ENCODE data around the gene DNASE1L3.
A peak's percentile ranks its signal among the peaks of the same experiment; 100 is the strongest.
"Not testable (repeated sequence)": the region's sequence is repeated elsewhere in the genome, so short reads cannot be mapped to it uniquely, and the experiment has no call there.

The DNASE1L3 gene, protein sequence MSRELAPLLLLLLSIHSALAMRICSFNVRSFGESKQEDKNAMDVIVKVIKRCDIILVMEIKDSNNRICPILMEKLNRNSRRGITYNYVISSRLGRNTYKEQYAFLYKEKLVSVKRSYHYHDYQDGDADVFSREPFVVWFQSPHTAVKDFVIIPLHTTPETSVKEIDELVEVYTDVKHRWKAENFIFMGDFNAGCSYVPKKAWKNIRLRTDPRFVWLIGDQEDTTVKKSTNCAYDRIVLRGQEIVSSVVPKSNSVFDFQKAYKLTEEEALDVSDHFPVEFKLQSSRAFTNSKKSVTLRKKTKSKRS

DNA sequence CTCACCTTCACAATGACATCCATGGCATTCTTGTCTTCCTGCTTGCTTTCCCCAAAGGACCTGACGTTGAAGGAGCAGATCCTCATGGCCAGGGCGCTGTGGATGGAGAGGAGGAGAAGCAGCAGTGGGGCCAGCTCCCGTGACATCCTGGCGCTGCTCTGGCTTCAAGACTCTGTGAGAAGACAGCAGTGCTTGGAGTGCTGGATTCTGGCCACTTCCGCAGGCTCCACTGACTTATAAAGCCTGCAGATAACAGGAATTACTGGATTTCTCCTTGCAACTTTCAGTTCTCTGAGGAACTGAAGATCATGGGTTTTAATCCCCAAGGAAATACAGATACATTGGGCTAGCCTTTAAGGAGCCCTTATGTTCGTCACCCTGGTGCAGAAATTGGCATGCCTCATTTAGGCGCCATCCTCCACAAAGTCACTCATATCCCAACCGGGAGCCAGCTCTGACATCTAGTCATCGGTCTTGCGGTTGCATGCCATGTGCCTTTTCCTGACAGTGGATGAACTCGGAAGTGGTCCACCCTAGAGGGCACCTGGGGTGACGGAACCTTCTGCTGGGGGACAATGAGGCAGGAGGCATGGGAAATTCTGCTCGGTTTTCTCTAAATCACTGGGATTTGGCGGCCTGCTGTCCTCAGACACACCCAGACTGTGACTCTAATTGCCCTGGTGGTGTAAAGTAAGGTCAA lies at the start of gene DNASE1L3:
DNASE1L3 (minus strand) TSS at position 212 of the 700 bp plus-strand sequence; CDS start at position 146, 66 bp downstream.
- DNase-seq = no peak

DNA sequence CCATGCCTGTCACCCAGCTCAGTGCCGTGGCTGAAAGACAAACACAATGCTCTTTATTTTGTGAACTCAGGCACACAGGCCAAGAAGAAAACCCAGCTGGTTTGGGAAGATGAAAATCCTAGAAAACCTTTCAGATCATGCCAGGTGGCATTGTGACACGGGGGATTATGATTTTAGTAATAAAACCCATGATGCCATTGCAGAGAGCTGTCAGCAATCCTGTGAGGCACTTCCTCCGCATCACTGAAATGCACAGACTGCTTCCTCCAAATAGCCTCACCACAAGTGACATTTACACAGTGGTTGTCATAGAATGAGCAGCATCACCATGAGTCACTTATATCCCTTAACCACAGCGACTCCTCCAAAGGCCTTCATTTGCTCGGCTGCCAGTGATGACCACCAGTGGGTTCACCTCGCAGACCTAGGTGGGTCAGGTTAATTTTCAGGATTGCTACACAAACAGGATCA lies 49.5 kb upstream of the DNASE1L3 start:
- DNase-seq = no peak

DNA sequence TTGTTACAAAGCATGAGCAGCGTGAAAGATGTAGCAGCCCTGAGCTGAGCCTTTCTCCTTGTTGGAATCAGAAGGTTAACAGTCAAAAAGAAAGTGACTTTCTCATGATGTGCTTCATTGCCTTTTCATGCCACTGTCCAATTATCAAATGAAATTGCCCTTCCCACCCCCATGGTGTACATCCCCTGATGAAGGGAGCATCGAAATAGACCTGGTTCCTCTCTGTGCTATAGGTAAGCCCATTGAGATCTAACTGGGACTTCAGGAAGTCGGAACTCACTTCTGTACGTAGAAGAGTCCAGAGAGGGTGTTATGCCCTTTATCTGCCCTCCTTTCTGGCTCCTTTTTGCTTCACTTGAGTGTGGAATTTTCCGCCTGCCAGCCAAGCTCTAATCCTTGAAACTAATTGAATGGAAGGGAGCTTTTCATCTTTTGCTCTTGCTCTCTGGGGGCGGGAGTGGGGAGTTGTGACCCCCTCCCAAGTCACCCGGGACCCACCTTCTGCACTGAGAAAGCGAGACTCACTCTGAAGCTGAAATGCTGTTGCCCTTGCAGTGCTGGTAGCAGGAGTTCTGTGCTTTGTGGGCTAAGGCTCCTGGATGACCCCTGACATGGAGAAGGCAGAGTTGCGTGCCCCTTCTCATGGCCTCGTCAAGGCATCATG lies 47.8 kb upstream of the DNASE1L3 start:
- no peak for DNase-seq

DNA sequence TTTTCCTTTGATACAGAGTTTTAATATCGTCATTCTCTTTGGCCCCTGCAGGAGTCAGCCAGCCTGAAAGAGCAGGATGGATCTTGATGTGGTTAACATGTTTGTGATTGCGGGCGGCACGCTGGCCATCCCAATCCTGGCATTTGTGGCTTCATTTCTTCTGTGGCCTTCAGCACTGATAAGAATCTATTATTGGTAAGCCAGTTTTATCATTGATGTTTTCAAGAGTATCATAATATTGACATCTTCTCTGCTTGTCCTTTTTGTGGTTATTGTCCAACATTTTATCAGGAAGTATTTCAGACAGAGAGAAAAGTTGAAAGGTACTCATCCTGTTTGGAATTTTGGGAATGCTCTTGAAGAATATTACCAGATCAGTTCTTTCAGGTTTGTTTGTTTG lies 45.7 kb upstream of the DNASE1L3 start:
- DNase-seq = no peak

DNA sequence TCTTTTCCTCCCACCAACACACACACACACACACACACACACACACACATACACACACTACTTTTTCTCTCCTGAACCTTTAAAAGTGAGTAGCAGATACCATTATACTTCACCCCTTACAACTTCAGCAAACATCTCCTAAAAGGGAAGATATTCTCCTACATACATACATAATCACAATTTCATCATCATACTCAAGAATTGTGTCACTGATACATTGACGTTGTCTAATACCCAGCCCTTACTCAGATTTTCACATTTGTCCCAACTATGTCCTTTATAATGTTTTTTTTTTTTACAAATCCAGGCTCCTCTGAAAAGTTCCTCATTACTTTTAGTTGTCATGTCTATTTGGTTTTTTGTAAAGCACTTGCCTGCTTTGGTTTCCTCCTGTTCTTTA lies 45.3 kb upstream of the DNASE1L3 start:
- no peak for DNase-seq

DNA sequence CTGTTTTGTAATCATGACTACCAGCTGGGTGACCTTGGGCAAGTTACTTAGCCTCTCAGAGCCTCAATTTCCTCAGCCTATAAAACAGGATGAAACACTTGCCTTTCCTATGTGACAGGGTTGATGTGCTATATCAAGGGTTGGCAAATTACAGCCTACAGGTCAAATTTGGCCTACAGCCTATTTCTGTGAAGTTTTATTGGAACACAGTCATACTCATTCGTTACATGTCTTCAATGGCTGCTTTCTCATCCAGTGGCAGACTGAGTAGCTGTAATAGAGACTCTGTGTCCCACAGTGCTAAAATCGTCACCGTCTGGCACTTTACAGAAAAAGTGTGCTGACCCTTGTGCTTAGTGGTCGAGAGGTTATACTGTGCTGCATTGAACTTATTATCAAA lies 43.4 kb upstream of the DNASE1L3 start:
- DNase-seq = no peak

DNA sequence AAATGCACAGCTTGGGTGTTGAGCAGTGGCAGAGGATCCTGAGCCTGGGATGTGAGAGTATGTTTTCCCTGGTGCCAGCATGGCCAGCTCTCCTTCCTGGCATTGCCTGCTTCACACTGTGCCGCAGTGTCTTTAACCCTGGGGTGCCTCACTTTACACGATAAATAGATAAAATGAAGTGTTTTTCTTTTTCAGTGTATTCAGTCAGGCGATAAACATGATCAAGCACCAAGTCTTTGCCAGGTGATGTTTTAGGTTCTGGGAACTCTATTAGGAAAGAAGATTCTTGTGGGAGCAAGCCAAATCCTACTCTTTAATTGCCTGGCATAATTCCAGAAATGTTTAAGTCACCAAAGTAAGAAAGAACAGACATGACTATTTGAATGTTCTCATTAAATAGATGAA lies 40.9 kb upstream of the DNASE1L3 start:
- no peak for DNase-seq

DNA sequence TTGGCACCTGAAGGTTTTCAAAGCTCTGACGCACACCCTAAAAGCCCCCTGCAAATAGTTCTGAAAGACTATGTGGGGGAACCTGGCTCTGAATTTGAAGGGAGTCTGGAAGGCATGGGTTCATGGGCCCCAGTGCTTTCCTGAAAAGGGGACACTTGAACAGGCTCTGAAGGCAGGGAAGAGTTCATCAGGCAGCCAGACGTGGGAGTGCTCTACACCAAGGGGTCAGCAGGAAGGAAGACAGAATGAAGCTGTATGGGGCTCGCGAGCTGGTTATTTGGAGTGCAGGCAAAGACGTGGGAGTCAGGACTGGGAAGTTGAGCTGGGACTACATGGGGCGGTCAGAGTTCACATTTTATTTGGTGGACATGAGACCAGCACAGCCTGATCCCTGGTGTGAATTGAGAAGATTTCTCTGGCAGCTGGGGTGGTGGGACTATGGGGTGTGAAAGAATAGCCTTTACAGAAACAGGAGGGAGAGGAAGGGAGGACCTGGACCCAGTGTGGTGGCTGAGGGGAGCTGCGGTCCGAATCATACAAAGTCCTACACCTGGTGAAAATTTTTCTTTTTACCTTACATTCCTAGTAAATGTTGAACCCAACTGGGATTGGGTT lies 39.4 kb upstream of the DNASE1L3 start:
- no peak for DNase-seq

DNA sequence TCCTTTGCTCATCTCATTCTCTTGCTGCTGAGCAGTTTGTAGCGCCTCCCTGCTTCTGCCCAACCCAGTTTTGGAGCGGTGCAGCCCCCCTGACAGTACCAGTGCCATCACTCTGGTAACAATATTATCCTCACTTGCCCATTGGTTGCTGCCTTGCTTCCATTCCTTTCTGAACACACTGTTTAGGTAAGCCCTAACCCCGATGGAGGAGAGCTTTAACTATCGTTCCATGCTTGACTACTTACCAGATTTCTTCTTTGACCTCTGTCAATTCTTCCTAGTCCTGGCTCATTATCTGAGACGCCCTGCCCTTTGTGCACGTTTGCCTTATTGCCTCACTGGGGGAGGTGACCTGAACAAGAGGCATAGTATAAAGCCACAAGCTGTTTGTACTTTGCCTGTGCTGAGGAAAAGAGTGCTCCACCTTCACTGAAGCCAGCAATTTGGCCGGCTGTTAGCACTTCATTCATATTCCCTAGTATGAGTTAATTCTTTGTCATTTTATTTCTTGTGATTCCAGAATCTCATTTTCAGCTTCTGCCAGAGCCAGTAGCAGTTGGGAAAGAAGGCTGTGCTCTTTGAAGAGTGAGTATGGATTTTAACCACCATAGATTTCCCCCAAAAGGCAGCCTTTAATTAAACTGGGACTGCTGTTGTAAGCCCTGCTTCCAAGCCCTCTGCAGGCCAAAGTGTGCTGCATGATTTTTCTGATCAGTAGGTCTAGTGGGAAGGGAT lies 38.8 kb upstream of the DNASE1L3 start:
- DNase-seq = no peak

DNA sequence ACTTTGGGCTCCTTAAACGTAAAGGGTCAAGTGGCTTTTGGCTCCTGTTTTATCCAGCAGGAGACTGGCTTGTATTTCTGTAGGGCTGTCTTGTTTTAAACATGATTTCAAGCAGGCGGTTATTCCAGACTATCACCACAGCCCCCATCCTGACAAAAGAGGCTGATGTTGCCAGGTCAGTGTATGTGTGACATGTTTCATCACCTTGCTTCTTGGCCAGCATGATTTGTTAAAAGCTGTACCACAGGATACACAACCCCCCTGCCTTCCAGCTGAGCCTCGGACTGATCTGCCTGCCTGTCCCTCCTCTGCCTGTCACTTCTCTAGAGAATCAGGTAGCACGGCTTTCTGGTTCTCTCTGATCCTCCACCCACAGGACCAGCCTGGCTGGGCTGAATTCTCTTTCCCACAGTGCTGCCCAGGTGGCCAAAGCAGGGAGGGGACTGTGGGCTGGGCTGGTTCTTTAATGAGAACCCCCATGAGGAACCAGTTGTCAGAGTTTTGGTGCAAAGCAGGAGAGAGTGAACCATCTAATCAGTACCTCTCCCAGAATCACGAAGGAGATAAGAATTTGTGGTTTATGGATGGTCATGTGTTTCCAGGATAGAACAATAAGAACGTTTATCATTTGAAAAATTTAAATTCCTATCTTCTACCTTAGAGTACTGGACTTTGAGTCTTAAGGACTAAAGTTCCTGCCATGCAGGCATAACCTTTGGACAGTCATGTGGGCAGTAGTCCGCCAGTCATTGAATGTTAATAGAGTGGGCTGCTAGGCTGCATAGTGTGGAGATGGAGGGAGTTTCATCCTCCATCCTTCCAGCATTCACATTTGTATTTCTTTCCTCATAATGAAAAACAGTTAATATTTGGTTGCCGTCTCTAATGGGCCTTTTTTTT lies 35.6 kb upstream of the DNASE1L3 start:
- DNase-seq = no peak

DNA sequence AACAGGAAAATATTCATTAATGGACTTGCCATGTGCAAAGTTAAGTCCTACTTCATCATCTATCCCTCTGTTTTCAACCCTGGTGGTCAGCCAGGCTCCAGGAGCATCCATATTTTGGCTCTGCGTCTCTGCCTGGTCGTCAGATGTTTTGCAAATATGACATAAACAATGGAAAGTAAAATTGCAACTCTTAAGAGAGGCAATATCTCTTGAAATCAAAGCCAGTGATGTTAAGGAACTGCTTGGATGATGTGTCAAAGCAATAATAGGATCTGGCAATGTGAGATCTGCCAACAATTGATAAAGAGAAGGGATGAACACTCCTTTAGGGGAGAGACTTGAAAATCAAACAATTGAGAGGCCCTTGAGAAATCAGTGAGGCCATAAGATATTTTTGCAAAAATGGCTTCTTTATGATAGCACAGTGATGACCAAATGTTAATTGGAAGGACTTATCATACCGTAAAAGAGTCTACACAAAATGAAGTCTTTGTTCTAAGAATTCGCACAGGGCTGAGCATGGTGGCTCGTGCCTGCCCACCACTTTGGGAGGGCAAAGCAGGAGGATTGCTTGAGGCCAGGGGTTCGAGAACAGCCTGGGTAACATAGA lies 33.3 kb upstream of the DNASE1L3 start:
- DNase-seq = no peak

DNA sequence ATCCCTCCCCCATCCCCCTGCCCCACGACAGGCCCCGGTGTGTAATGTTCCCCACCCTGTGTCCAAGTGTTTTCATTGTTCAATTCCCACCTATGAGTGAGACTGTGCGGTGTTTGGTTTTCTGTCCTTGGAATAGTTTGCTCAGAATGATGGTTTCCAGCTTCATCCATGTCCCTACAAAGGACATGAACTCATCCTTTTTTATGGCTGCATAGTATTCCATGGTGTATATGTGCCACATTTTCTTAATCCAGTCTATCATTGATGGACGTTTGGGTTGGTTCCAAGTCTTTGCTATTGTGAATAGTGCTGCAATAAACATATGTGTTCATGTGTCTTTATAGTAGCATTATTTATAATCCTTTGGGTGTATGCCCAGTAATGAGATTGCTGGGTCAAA lies 32.1 kb upstream of the DNASE1L3 start:
- DNase-seq = not testable (repeated sequence)

DNA sequence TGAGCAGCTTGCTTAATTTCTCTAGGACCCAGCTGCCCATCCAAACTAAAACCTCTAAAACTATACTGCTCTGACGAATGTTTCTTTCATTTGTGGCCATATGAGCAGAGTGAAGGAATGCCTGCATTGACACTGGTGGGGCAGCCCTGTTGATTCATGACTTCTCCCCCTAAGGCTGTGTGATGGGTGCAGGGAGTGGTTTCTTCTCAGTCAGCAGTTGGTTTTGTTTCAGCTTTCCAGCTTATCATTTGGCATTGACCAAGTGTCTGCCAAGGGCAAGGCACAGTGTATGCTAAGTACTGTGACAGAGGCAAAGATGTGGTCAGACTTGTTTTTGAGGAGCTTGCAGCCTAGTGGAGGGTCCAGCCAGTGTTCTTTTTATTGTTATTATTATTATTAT lies 31.6 kb upstream of the DNASE1L3 start:
- DNase-seq = no peak

DNA sequence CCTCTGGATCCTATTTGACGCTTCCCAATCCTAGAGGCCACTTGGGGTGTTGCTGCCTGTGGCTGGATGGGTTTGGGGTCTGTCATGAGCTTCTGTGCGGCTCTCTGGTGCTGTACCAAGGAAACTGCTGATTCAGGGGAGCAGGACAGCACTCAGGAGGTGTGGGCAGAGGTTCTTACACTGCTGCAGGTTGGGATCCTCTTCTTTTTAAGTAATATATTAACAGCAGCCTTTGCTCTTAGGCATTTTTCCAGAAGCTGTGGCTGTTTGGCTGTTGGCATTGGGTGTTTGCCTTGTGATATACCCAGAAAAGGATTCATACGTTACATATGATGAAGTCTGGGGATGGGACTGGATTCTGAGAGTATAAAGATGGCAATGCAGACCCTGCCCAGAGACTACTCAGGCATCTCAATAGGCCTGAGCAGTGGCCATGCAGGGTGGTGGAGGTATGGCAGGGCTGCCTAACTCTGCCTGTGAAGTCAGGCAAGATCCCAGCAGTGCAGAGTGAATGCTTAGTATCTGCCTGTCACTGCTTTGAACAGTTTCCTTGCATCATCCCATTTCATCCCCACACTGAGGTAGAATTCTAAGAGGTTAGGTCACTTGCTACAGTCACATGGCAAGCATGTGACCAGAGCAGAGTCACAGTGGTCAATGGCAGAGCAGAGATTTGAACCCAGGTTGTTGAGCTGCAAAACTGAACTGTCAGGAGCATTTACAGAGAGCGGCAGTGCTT lies 30.7 kb upstream of the DNASE1L3 start:
- no peak for DNase-seq

DNA sequence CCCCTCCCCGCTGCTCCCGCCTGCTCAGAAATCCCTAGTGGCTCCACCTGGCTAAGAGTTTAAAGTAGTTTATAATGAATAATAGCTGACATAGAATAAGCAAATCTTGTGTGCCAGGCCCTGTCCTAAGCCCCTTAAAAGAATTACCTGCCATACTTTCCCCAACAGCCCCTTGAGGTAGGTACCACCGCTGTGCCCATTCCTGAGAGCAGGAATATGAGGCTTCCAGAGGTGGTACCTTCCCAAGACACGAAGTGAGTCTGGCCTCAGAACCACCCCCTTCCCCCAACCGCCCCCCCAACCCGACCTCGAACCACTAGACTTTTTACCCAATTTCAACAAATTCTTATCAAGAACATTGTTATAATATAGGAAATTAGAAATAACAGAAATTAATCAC lies 28.1 kb upstream of the DNASE1L3 start:
- DNase-seq = no peak

DNA sequence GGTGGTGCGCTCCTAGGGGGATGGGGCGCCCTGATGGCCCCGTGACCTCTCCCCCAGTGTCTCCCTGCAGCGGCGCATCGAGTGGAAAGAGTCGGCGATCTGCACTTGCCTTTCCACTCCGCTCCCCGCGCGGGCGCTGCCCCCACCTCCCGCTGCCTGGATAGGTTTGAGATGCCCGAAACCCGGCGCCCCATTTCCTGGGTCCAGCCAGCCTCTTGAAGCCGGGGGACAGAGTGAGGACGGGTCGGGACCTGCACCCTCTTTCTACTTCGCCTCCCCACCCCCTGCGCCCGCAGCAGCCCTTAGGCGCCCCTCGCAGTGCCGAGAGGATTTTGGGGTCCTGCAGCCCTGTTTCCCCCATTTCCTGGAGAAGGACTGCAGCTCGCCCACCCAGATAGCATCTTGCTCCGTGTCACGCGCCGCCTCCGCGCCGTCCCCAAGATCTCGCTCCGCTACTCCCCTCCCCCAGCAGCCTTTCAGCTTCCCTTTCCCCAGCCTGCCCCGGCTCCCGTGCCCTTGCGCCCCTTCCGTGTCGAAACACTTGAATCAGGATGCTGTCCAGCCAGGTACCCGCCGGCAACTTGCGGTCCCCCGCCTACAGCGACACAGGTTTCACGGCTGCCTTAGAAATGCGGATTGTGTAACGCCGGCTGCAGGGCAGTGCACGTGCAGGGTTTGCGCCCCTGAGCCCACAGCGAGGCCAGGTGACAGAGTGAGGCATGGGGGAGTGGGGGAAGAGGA lies 27.3 kb upstream of the DNASE1L3 start:
- peak; percentile 45 to 60 for DNase-seq

DNA sequence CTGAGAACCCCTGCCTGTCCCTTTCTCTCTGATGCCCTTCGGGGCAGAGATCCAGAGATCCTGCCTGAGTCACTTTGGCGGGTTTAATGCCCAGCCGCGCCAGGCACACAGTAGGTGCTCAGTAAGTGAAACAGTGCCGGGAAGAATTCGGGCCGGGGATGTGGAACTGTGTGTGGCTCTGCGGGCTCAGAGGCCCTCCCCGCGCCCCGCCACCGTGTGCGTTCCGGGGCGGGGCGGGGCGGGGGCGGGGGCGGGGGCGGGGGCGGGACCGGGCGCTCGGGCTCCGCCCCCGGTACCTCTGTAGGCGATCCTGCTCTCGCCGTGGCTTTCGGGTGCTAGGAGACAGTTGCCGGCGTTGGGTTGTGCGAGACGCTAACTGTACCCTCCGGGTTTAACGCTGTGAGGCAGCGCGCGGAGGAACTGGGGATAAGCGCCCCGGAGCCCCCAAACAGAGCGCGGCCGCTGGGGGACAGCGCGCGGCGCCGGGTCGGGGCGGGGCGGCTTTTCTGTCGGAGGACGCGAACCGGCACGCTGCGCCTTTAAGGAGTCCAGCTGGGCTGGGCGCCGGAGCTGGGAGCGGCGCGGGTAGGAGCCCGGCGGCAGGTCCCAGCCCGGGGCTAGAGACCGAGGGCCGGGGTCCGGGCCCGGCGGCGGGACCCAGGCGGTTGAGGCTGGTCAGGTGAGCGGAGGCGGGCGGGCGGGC lies 26.6 kb upstream of the DNASE1L3 start, which contains the start of gene ABHD6:
ABHD6 (plus strand) TSS at position 555 of the 703 bp plus-strand sequence. CDS start 18,795 bp downstream, outside the sequence.
- peak; percentile 85 for DNase-seq

DNA sequence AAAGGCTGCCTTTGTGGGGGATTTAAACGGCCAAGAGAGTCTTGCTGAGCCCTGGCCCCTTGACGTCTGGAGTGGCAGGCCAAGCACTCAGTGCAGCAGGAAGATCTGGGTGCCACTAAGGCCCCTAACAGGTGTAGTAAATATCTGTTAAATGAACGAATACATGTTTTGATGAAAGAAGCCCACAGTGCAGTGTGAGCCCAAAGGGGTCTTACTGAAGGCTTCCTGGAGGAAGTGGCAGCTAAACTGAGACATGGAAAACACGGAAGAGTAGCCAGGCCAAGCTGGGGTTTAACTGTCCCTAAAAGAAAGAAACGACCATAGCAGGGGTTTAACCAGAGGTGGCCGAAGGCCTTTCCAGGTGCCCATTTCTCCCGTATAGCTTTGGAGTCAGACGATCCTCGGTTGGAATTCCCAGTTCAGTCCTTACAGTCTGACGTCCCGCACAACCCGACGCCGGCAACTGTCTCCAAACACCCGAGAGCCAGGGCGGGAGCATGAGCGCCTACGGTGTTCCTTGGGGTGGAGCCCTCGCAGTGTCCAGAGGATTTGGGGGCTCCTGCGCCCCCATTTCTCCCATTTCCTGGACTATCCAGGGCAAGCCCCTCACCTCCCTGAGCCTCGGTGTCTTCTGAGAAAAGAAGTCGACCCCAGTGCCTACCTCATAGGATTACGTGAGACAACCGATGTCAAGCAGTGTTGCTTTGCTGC lies 25.9 kb upstream of the DNASE1L3 start:
- DNase-seq = no peak
